Measurements from ENCODE around the gene PNPT1. TPM values are rescaled to one million over a fixed set of nuclear protein-coding genes. Genes with fewer than 3 reads are reported as not detected.

PNPT1 gene
- total and polyA plus RNA-seq, 2 of the 13 experiments (the other 11 are each of a cell fraction or from before 2014, with no cell fraction given), result 23.4 to 61.0 TPM

DNA sequence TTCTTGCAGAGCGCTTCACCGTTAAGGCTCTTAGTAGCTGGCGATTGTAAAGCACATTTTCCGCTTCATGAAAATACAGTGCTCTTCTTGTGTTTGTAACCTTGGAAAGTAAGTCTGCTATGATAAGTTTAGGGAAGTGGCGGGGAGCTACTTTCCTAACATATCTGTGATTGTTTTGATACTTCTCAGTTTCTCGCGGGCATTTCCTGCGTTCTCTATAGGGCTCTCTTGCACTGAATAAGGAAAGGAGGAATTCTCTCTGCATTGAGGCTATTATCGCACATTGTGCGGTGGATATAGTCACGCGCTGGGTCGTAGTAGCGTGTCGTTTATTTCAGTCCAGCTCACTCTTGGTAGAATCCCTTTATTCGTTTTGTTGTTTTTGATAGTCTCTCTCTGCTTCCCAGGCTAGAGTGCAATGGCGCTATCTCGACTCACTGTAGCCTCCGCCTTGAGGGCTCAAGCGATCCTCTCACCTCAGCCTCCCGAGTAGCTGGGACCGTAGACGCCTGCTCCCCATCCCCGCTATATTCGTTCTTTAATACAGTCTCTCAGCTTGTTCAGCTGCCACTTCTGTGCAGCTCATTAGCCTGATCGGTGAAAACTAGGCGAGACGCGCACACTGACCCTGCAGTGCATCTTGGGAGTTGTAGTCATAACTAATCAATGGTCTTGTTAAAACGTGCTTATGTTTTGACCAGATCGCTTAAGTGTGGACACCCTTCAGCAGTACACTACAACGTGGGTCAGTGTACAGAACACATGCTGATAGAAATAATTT lies 75.2 kb downstream of the PNPT1 start (continued):
- TF ChIP-seq, protein P1, sequence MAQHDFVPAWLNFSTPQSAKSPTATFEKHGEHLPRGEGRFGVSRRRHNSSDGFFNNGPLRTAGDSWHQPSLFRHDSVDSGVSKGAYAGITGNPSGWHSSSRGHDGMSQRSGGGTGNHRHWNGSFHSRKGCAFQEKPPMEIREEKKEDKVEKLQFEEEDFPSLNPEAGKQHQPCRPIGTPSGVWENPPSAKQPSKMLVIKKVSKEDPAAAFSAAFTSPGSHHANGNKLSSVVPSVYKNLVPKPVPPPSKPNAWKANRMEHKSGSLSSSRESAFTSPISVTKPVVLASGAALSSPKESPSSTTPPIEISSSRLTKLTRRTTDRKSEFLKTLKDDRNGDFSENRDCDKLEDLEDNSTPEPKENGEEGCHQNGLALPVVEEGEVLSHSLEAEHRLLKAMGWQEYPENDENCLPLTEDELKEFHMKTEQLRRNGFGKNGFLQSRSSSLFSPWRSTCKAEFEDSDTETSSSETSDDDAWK (CRISPR knock-in tag; IDR thresholded peaks at IDR 0.05), result no peak
- TF ChIP-seq ZNF274 (CRISPR knock-in tag; IDR thresholded peaks at IDR 0.05) (no peak), NR2F6 (IDR thresholded peaks at IDR 0.05) (no peak), NR2F6 (CRISPR knock-in tag; IDR thresholded peaks at IDR 0.05) (0 out of 2 replicates have a peak, but pooled peaks have one; percentile 32), FOXK2 (IDR thresholded peaks at IDR 0.05) (0 out of 2 replicates have a peak, but pooled peaks have one; percentile 16), PHB2 (IDR thresholded peaks at IDR 0.05; ENCODE audit: partially characterized antibody) (no peak), HOXA7 (CRISPR knock-in tag; IDR thresholded peaks at IDR 0.05) (no peak), LCORL (IDR thresholded peaks at IDR 0.05) (no peak), LCORL (CRISPR knock-in tag; IDR thresholded peaks at IDR 0.05) (no peak), ZNF431 (CRISPR knock-in tag; IDR thresholded peaks at IDR 0.05; ENCODE audit: borderline replicate concordance, low read depth) (no peak; the same call in 1 of the 2 replicates), CEBPG (CRISPR knock-in tag; IDR thresholded peaks at IDR 0.05) (no peak), ATRX (CRISPR knock-in tag; IDR thresholded peaks at IDR 0.05; ENCODE audit: borderline replicate concordance) (no peak)
- TF ChIP-seq, protein P2, sequence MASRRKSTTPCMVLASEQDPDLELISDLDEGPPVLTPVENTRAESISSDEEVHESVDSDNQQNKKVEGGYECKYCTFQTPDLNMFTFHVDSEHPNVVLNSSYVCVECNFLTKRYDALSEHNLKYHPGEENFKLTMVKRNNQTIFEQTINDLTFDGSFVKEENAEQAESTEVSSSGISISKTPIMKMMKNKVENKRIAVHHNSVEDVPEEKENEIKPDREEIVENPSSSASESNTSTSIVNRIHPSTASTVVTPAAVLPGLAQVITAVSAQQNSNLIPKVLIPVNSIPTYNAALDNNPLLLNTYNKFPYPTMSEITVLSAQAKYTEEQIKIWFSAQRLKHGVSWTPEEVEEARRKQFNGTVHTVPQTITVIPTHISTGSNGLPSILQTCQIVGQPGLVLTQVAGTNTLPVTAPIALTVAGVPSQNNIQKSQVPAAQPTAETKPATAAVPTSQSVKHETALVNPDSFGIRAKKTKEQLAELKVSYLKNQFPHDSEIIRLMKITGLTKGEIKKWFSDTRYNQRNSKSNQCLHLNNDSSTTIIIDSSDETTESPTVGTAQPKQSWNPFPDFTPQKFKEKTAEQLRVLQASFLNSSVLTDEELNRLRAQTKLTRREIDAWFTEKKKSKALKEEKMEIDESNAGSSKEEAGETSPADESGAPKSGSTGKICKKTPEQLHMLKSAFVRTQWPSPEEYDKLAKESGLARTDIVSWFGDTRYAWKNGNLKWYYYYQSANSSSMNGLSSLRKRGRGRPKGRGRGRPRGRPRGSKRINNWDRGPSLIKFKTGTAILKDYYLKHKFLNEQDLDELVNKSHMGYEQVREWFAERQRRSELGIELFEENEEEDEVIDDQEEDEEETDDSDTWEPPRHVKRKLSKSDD (CRISPR knock-in tag; IDR thresholded peaks at IDR 0.05; ENCODE audit: low read depth), result 0 out of 2 replicates have a peak, but pooled peaks have one; percentile 37
- TF ChIP-seq, protein P3, sequence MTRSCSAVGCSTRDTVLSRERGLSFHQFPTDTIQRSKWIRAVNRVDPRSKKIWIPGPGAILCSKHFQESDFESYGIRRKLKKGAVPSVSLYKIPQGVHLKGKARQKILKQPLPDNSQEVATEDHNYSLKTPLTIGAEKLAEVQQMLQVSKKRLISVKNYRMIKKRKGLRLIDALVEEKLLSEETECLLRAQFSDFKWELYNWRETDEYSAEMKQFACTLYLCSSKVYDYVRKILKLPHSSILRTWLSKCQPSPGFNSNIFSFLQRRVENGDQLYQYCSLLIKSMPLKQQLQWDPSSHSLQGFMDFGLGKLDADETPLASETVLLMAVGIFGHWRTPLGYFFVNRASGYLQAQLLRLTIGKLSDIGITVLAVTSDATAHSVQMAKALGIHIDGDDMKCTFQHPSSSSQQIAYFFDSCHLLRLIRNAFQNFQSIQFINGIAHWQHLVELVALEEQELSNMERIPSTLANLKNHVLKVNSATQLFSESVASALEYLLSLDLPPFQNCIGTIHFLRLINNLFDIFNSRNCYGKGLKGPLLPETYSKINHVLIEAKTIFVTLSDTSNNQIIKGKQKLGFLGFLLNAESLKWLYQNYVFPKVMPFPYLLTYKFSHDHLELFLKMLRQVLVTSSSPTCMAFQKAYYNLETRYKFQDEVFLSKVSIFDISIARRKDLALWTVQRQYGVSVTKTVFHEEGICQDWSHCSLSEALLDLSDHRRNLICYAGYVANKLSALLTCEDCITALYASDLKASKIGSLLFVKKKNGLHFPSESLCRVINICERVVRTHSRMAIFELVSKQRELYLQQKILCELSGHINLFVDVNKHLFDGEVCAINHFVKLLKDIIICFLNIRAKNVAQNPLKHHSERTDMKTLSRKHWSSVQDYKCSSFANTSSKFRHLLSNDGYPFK (CRISPR knock-in tag; IDR thresholded peaks at IDR 0.05; ENCODE audit: borderline replicate concordance), result no peak
- TF ChIP-seq, protein P4, sequence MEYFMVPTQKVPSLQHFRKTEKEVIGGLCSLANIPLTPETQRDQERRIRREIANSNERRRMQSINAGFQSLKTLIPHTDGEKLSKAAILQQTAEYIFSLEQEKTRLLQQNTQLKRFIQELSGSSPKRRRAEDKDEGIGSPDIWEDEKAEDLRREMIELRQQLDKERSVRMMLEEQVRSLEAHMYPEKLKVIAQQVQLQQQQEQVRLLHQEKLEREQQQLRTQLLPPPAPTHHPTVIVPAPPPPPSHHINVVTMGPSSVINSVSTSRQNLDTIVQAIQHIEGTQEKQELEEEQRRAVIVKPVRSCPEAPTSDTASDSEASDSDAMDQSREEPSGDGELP (IDR thresholded peaks at IDR 0.05; ENCODE audit: borderline replicate concordance, low read depth), result no peak; the same call in 1 of the 2 replicates
- TF ChIP-seq, protein P5, sequence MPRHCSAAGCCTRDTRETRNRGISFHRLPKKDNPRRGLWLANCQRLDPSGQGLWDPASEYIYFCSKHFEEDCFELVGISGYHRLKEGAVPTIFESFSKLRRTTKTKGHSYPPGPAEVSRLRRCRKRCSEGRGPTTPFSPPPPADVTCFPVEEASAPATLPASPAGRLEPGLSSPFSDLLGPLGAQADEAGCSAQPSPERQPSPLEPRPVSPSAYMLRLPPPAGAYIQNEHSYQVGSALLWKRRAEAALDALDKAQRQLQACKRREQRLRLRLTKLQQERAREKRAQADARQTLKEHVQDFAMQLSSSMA (CRISPR knock-in tag; IDR thresholded peaks at IDR 0.05), result no peak
- TF ChIP-seq, protein P6, sequence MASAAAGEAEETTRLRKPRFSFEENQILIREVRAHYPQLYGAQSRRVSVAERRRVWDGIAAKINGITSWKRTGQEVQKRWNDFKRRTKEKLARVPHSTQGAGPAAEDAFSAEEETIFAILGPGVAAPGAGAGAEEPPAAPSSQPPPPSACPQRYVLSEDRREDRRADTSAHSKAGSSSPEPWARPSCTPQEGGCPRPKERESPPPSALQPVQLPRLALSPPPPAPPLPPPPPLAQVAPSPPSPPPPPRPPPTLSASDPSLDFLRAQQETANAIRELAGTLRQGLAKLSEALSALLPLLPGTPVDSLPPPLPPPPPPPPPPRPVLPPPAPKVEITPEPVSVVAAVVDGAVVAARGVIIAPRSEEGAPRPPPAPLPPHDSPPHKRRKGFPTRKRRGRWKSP (CRISPR knock-in tag; IDR thresholded peaks at IDR 0.05), result no peak; the same call in 1 of the 2 replicates
- TF ChIP-seq, protein P7, sequence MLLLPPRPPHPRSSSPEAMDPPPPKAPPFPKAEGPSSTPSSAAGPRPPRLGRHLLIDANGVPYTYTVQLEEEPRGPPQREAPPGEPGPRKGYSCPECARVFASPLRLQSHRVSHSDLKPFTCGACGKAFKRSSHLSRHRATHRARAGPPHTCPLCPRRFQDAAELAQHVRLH (CRISPR knock-in tag; IDR thresholded peaks at IDR 0.05; ENCODE audit: borderline replicate concordance, low read depth), result peak; percentile 53; the same call in 1 of the 2 replicates
